ENCODE measurements around the gene CD47.

- TF ChIP-seq MEF2B (IDR thresholded peaks at IDR 0.05; ENCODE audit: partially characterized antibody, poor library complexity, severe bottlenecking) (no peak), PAX8 (IDR thresholded peaks at IDR 0.05) (no peak), CBX3 (IDR thresholded peaks at IDR 0.05; ENCODE audit: borderline replicate concordance, low read depth) (no peak)
These were observed 35.9 kb downstream of the CD47 start for GRCh38 chr3:108054935-108055334.
